Activated T-helper 1 cell treated with anti-CD3 and anti-CD28 coated beads, Interleukin-2, amount 50 U/mL, for 16 hours (primary cell): ENCODE data around the gene SLC5A5.

ENCODE experiments used
- DNase-seq, 2 donors: peaks; one replicate each; pipeline ENCODE4 v3.0.0-alpha.2; 2020; ENCODE audit warnings: low read depth in 1 of 2, low spot score in 1 of 2

The SLC5A5 gene

GRCh38 chr19:17846146-17846545, 25.6 kb upstream of the SLC5A5 start:
- no peak for DNase-seq

- peak; percentile 63 to 82 for DNase-seq
These were observed 24.0 kb upstream of the SLC5A5 start, which contains the start of gene JAK3 for GRCh38 chr19:17847538-17848366. Gene JAK3 (minus strand): TSS chr19:17847982. CDS start chr19:17844417, 3,565 bp downstream.

- no peak for DNase-seq
These were observed 23.0 kb upstream of the SLC5A5 start for GRCh38 chr19:17848595-17849292.

- DNase-seq, result no peak
These were observed 17.7 kb upstream of the SLC5A5 start for GRCh38 chr19:17854061-17854460.

- peak; percentile 84 to 96 for DNase-seq
These were observed 16.2 kb upstream of the SLC5A5 start for GRCh38 chr19:17855280-17856152.

- peak; percentile 97 to 99 for DNase-seq
These were observed 12.0 kb upstream of the SLC5A5 start, which contains the start of gene RPL18A for GRCh38 chr19:17859533-17860330. Gene RPL18A (plus strand): TSS chr19:17859910. CDS start chr19:17859957, 47 bp downstream.

- DNase-seq, result no peak
These were observed 11.3 kb upstream of the SLC5A5 start for GRCh38 chr19:17860331-17860992.

GRCh38 chr19:17860993-17861360, 10.8 kb upstream of the SLC5A5 start:
- DNase-seq, result no peak

GRCh38 chr19:17861542-17862402, 10.0 kb upstream of the SLC5A5 start:
- DNase-seq, result no peak

- DNase-seq, result no peak
These were observed 8.8 kb upstream of the SLC5A5 start for GRCh38 chr19:17862711-17863519.

GRCh38 chr19:17863520-17864182, 8.1 kb upstream of the SLC5A5 start:
- no peak for DNase-seq

- DNase-seq, result no peak
These were observed 6.1 kb upstream of the SLC5A5 start for GRCh38 chr19:17865364-17866311.

- no peak for DNase-seq
These were observed 5.3 kb upstream of the SLC5A5 start for GRCh38 chr19:17866312-17866963.

- DNase-seq, result no peak
These were observed 4.7 kb upstream of the SLC5A5 start for GRCh38 chr19:17866964-17867486.

- DNase-seq, result no peak
These were observed 3.1 kb upstream of the SLC5A5 start for GRCh38 chr19:17868669-17869068.

- no peak for DNase-seq
These were observed 2.6 kb upstream of the SLC5A5 start for GRCh38 chr19:17869114-17869608.
